ENCODE data around the gene CDK5RAP3.

DNA sequence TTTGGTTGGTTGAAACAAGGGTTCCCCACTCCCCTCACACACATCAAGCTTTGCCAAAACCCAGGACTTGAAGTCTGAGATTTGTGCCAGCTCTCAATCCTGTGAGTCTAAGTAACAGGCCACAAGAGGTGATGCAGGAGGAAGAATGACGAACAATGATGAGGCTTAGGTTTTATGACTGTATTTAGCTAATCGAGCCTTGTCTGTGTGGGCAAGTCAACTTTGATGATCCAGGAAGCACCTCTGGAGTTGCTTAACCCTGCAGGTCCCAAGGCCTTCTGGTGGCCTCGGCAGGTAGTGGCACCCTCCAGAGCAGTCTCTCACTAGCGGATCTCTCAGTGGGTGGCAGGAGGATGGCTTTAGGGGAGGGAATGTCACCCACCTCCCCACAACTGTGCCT is 28.7 kb downstream of the CDK5RAP3 start:
- TF ChIP-seq YY1 (IDR thresholded peaks at IDR 0.05; ENCODE audit: insufficient read depth, insufficient read length), result no peak
- TF ChIP-seq ZNF274 (IDR thresholded peaks at IDR 0.05; ENCODE audit: low read depth, low read length), result no peak

Measured in NT2/D1 (cell line).